ENCODE measurements around the gene ROCK2. TPM values are rescaled to one million over a fixed set of nuclear protein-coding genes. Genes with fewer than 3 reads are reported as not detected.

ROCK2 gene
- total and polyA plus RNA-seq, 2 of the 8 experiments (the other 6 are each of a cell fraction or from before 2014, with no cell fraction given) = 2.7 to 29.0 TPM

GRCh38 chr2:11196246-11196645, 148.2 kb downstream of the ROCK2 start:
- Histone ChIP-seq H3K4me2 (ENCODE audit: insufficient read depth in 1 of 2, low read depth in 2 of 2, low read length in 2 of 2) (no peak overlapping the region), H4K5ac (ENCODE audit: insufficient read length, low read depth, low read length) (no peak overlapping the region), H3K9ac (replicated peaks in 1 of 4; ENCODE audit: extremely low read depth in 1 of 4, low read depth in 3 of 4, low read length in 3 of 4) (no peak overlapping the region), H4K20me1 (replicated peaks in 1 of 2; ENCODE audit: control insufficient read depth in 1 of 2, insufficient read depth in 2 of 2, low read length in 2 of 2) (no peaks in the 10 kb centered on the region), H3K9me3 (ENCODE audit: insufficient read depth in 2 of 2, low read depth in 1 of 2, low read length in 1 of 2) (no peaks in the 10 kb centered on the region), H3K36me3 (ENCODE audit: control insufficient read depth in 2 of 4, insufficient read depth in 4 of 4, low read length in 3 of 4) (peaks cover 0 to 77% (median 19%) of the 10 kb centered on the region in 4 experiments; a peak in 5 of 8 replicates), H2BK12ac (ENCODE audit: low read depth, low read length) (no peak overlapping the region), H3K4me3 (ENCODE audit: extremely low read depth in 1 of 4, insufficient read depth in 2 of 4, low read depth in 3 of 4, low read length in 4 of 4) (no peak overlapping the region), H3K4me1 (replicated peaks in 1 of 4; ENCODE audit: control insufficient read depth in 3 of 4, insufficient read depth in 4 of 4, low read length in 3 of 4) (no peaks in the 10 kb centered on the region), H3K4ac (replicated peaks; ENCODE audit: insufficient read length, low read depth, low read length) (no peak overlapping the region), H2BK20ac (ENCODE audit: low read length) (no peak overlapping the region), H2AFZ (ENCODE audit: low read length) (no peak overlapping the region), H2BK15ac (ENCODE audit: low read length) (no peak overlapping the region), H3K27me3 (replicated peaks in 1 of 4; ENCODE audit: control insufficient read depth in 3 of 4, extremely low read depth in 1 of 4, insufficient read depth in 3 of 4, low read length in 3 of 4) (no peaks in the 10 kb centered on the region), H4K91ac (replicated peaks; ENCODE audit: insufficient read length, low read length) (no peak overlapping the region), H2AK5ac (ENCODE audit: low read depth, low read length) (no peak overlapping the region), H3K23ac (ENCODE audit: insufficient read length) (no peak overlapping the region), H2BK5ac (ENCODE audit: low read depth, low read length) (no peak overlapping the region), H3K56ac (replicated peaks; ENCODE audit: insufficient read length, low read depth, low read length) (no peak overlapping the region), H3K79me2 (ENCODE audit: control insufficient read depth in 1 of 2, insufficient read depth in 2 of 2, low read length in 2 of 2) (no peaks in the 10 kb centered on the region), H2BK120ac (replicated peaks; ENCODE audit: low read depth, low read length) (no peak overlapping the region), H3K14ac (ENCODE audit: insufficient read length) (no peak overlapping the region), H3K23me2 (ENCODE audit: low read depth, low read length) (no peaks in the 10 kb centered on the region), H3K18ac (ENCODE audit: extremely low read depth, low read length) (no peak overlapping the region), H3K27ac (ENCODE audit: low read depth, low read length) (no peak overlapping the region), H4K8ac (ENCODE audit: extremely low read depth, insufficient read depth, low read length) (no peak overlapping the region), H3K79me1 (ENCODE audit: low read depth, low read length) (no peaks in the 10 kb centered on the region)
- 92% methylated on average over 3 of the region's 3 CpGs; no CpG with 5 or more reads in 1 of the 2 experiments for WGBS, 2 experiments (ENCODE audit: extremely low coverage in 1 of 2, insufficient coverage in 1 of 2, insufficient read length in 1 of 2, insufficient replicate concordance in 2 of 2, low coverage in 1 of 2, low lambda C conversion rate in 2 of 2, missing lambda C conversion rate in 1 of 2)
- FAIRE-seq (no peak), DNase-seq (ENCODE audit: low read depth in 1 of 2, low spot score in 2 of 2) (no peak)
- ChIA-PET POLR2A (ENCODE audit: partially characterized antibody) (no interaction called here), CTCF (ENCODE audit: partially characterized antibody) (no interaction called here)
- no peak for TF ChIP-seq JUND (IDR thresholded peaks at IDR 0.05; ENCODE audit: low read length)
- TF ChIP-seq TCF12 (IDR thresholded peaks at IDR 0.05; ENCODE audit: low read depth, low read length) = no peak

Measured in H1 (cell line).